HuH-7.5 (cell line): ENCODE data around the gene CAMK2D.

Experiments
- DNase-seq: peaks from one replicate; pipeline ENCODE4 v3.0.0; 2011; ENCODE audit warnings: low spot score

Gene CAMK2D

GRCh38 chr4:113637823-113638561 is 123.5 kb downstream of the CAMK2D start:
- no peak for DNase-seq

DNA sequence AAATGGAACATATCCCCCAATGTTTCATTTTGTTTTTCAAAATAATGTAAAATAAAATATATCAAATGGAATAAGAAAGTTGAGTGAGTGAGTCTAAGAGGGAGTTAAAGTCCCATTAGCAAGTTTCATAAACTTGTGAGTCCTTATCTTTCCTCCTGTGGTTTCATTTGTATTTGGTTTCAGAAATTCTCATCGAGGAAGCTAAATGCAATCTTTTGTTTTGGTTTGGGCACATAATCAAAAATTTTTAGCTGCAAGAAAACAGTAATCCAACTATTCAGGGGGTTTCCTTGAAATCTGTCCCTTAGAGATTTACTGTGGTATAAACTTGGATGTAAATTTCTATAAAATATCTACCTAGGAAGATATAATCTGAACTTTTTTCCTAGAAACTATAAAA is 124.2 kb downstream of the CAMK2D start:
- no peak for DNase-seq

- DNase-seq = no peak
Measured at GRCh38 chr4:113636877-113637276, 124.7 kb downstream of the CAMK2D start.

- no peak for DNase-seq
Measured at GRCh38 chr4:113636438-113636818, 125.1 kb downstream of the CAMK2D start.

GRCh38 chr4:113635739-113636437 is 125.7 kb downstream of the CAMK2D start:
- DNase-seq = no peak

DNA sequence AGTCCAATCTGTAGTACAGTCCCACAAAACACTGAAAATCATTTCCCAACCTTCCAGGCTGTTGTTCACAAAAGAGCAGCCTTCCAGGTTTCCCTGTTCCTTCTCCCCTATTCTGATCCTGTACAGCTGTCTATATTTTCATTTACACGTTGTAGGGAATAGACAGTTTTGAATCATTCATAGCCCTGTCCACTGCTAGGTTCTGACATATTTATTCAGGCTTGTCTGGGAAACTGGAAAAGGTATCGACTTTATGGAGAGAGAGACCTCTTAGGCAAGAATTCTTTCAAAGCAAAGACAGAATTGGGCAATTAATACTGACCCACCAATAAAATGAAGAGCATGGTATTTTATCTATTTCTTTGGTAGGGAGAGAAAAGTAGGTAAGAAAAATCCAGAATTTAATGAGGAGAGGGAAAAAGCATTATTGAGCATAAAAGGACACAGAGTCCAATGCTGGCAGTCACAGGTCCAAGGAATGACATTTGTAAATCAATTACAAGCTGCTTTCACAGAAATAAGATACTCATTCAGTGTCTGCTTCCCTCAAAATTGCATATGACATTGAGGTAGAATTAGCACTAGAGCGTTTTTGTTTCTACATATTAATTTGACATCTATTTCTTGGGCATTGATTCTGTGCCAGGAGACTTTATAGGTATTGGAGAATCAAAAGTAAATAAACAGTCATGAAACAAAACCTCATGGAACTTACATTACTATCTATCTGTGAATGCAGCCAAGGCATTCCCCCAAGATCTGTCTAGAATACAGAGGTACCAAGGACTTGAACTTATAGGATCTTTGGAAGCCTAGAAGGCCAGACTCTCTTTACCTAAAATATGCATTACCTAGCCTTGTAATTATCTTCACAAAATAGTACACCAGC is 127.2 kb downstream of the CAMK2D start:
- DNase-seq = no peak

- DNase-seq = no peak
Measured at GRCh38 chr4:113633467-113633866, 128.1 kb downstream of the CAMK2D start.

DNA sequence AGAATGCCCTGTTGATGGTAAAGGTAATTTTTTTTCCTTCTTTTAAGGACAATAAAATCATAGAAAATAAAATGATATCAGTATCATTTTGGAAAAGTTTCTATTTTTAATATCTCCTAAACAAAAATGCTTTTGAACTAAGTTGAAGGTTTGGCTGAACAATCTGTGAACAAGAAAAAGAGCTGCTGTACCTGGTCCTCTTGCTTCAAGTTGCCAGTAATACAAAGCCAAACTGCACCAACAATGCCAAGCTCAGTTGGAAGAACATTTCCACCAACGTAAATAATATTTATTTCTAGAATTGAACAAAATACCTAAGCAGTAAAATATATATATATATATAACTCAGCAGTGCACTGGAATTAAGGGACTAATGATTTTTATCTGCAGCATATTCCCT is 132.8 kb downstream of the CAMK2D start:
- no peak for DNase-seq

DNA sequence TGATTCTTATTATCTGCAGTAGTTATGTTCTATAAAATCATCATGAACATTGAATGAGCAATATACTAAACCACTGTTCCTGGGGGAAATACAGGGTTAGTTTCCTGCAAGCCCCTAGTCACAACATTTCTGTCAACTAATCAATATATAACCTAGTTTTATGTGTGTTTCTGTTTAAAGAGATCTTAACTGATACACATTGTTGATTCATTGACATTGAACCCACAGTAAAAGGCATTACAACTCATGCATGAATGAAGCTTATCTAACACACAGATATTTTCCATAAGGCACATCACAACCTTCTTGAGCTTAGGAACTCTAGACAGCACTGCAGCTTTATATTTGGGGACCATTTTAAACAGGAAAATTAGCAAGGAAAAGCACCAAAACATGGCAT is 134.2 kb downstream of the CAMK2D start:
- DNase-seq = no peak

GRCh38 chr4:113625902-113626301 is 135.6 kb downstream of the CAMK2D start:
- DNase-seq = no peak

- no peak for DNase-seq
Measured at GRCh38 chr4:113623274-113623894, 138.2 kb downstream of the CAMK2D start.

GRCh38 chr4:113621633-113622032 is 139.9 kb downstream of the CAMK2D start:
- no peak for DNase-seq

DNA sequence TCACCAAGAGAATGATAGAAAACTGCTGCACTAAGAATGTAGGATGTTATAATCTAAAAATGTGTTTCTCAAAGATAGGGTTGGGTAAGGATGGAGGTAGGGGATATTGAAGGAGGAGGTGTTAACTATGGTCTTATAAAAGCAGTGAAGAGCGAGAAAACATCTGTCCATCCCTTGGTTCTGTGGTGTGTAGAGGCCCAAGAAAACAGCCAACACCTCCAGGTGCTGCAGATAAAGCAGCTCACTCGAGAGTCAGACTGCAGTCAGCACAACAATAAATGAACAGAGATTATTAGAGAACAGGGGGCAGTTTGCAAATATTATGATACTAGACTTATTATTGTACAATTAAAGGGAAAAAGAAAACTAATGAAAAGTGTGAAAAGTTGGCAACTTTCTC is 141.5 kb downstream of the CAMK2D start:
- no peak for DNase-seq

GRCh38 chr4:113619526-113619925 is 142.0 kb downstream of the CAMK2D start:
- no peak for DNase-seq

- no peak for DNase-seq
Measured at GRCh38 chr4:113618205-113618604, 143.3 kb downstream of the CAMK2D start.

DNA sequence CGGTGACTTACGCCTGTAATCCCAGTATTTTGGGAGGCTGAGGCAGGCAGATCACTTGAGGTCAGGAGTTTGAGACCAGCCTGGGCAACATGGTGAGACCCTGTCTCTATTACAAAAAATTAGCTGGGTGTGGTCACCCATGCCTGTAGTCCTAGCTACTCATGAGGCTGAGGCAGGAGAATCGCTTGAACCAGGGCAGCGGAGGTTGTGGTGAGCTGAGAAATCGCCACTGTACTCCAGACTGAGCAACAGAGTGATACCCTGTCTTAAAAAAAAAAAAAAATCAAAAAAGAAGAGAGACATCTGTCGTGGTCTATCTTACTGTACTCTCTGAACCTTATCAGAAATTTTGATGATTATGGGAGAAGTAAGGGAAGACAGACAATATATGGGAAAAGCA is 144.3 kb downstream of the CAMK2D start:
- no peak for DNase-seq

- no peak for DNase-seq
Measured at GRCh38 chr4:113616443-113616842, 145.1 kb downstream of the CAMK2D start.

- DNase-seq = no peak
Measured at GRCh38 chr4:113614414-113614813, 147.1 kb downstream of the CAMK2D start.

DNA sequence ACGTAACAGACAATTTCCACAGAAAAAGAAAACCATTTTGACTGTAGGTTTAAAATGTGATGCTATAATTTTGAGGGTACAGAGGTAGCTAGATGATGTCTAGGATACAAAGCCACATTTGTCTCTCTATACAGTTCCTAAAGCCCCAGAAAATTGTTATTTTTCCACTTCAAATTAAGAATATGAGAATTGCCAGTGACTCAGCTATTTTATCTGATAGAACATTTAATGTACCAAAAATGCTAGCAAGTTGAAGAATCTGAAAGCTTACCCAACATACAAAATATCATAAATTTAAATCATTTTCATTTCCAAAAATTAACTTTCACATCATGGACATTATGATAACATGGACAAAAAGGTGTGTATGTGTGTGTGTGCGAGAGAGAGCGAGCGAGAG is 148.0 kb downstream of the CAMK2D start:
- DNase-seq = no peak

- no peak for DNase-seq
Measured at GRCh38 chr4:113610537-113610936, 151.0 kb downstream of the CAMK2D start.

- DNase-seq = no peak
Measured at GRCh38 chr4:113607998-113608397, 153.5 kb downstream of the CAMK2D start.

- DNase-seq = no peak
Measured at GRCh38 chr4:113607147-113607720, 154.3 kb downstream of the CAMK2D start.
